ENCODE measurements around the gene AOC1.

The AOC1 gene

DNA sequence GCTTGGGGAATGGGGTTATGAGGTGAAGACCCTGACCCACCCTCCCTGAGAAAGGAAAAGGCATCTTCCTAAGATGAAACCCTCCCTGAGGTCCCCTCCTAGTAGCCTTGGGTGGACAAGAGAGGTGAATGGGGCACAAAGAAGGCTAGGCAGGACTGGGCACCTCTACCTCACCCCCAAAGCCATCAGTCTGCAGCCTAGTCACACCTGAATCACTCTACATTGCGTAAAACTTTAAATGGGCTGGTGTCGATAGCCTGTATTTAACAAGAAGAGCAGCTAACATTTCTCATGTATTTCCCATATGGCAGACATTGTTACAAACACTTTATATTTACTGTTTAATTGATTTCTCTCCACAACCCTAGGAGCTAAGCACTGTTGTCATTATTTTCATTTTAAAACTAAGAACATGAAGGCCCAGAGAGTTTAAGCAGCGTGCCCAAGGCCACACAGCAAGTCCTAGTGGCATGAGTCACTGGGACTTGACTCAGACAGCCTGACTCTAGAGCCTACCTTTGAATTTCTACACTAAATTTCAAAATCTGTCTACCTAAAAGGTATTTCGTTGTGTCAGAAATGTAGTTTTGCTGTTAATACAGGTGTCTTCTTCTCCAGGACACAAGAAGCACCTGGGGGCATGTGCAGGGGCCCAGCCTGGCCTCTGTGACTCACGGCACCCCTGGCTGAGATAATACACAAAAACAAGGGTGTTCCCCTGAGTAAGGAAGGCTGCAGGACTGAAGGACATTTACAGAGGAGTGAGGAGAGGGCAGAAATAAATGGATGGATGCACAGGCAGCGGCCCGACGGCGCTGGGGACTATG, 3.4 kb downstream of the AOC1 start:
- TF ChIP-seq, protein P1, sequence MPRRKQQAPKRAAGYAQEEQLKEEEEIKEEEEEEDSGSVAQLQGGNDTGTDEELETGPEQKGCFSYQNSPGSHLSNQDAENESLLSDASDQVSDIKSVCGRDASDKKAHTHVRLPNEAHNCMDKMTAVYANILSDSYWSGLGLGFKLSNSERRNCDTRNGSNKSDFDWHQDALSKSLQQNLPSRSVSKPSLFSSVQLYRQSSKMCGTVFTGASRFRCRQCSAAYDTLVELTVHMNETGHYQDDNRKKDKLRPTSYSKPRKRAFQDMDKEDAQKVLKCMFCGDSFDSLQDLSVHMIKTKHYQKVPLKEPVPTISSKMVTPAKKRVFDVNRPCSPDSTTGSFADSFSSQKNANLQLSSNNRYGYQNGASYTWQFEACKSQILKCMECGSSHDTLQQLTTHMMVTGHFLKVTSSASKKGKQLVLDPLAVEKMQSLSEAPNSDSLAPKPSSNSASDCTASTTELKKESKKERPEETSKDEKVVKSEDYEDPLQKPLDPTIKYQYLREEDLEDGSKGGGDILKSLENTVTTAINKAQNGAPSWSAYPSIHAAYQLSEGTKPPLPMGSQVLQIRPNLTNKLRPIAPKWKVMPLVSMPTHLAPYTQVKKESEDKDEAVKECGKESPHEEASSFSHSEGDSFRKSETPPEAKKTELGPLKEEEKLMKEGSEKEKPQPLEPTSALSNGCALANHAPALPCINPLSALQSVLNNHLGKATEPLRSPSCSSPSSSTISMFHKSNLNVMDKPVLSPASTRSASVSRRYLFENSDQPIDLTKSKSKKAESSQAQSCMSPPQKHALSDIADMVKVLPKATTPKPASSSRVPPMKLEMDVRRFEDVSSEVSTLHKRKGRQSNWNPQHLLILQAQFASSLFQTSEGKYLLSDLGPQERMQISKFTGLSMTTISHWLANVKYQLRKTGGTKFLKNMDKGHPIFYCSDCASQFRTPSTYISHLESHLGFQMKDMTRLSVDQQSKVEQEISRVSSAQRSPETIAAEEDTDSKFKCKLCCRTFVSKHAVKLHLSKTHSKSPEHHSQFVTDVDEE (CRISPR knock-in tag; IDR thresholded peaks at IDR 0.05), result no peak
- no peak for TF ChIP-seq ZNF70 (CRISPR knock-in tag; IDR thresholded peaks at IDR 0.05)
- no peak for ATAC-seq

- no peak for ATAC-seq
- TF ChIP-seq ZC3H10 (CRISPR knock-in tag; IDR thresholded peaks at IDR 0.05) (no peak), ISL1 (CRISPR knock-in tag; IDR thresholded peaks at IDR 0.05) (no peak), RARB (CRISPR knock-in tag; IDR thresholded peaks at IDR 0.05) (no peak), ZNF565 (CRISPR knock-in tag; conservative IDR thresholded peaks at IDR 0.05; ENCODE audit: low read depth) (no peak), ZFP30 (CRISPR knock-in tag; IDR thresholded peaks at IDR 0.05) (no peak), CREB5 (CRISPR knock-in tag; IDR thresholded peaks at IDR 0.05; ENCODE audit: low read depth) (no peak), TOX (CRISPR knock-in tag; IDR thresholded peaks at IDR 0.05; ENCODE audit: borderline replicate concordance) (no peak), ARNTL (CRISPR knock-in tag; IDR thresholded peaks at IDR 0.05; ENCODE audit: borderline replicate concordance, low read depth) (no peak), PATZ1 (CRISPR knock-in tag; IDR thresholded peaks at IDR 0.05; ENCODE audit: borderline replicate concordance) (no peak), ZNF8 (CRISPR knock-in tag; IDR thresholded peaks at IDR 0.05) (no peak)
- TF ChIP-seq, protein P1 (CRISPR knock-in tag; IDR thresholded peaks at IDR 0.05), result no peak
These were observed 4.3 kb downstream of the AOC1 start for GRCh38 chr7:150856303-150857275.

GRCh38 chr7:150857276-150858055, 5.1 kb downstream of the AOC1 start:
- ATAC-seq, result no peak
- TF ChIP-seq, protein P2, sequence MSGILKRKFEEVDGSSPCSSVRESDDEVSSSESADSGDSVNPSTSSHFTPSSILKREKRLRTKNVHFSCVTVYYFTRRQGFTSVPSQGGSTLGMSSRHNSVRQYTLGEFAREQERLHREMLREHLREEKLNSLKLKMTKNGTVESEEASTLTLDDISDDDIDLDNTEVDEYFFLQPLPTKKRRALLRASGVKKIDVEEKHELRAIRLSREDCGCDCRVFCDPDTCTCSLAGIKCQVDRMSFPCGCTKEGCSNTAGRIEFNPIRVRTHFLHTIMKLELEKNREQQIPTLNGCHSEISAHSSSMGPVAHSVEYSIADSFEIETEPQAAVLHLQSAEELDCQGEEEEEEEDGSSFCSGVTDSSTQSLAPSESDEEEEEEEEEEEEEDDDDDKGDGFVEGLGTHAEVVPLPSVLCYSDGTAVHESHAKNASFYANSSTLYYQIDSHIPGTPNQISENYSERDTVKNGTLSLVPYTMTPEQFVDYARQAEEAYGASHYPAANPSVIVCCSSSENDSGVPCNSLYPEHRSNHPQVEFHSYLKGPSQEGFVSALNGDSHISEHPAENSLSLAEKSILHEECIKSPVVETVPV (CRISPR knock-in tag; IDR thresholded peaks at IDR 0.05), result no peak
- TF ChIP-seq PATZ1 (CRISPR knock-in tag; IDR thresholded peaks at IDR 0.05; ENCODE audit: borderline replicate concordance) (no peak), ESRRG (CRISPR knock-in tag; IDR thresholded peaks at IDR 0.05) (no peak), TCF4 (CRISPR knock-in tag; IDR thresholded peaks at IDR 0.05; ENCODE audit: borderline replicate concordance) (no peak), TOX (CRISPR knock-in tag; IDR thresholded peaks at IDR 0.05; ENCODE audit: borderline replicate concordance) (no peak)
- TF ChIP-seq, protein P1 (CRISPR knock-in tag; IDR thresholded peaks at IDR 0.05), result no peak
